OCI-LY3 (cell line): ENCODE data around the gene PLEKHM1.
"Not testable (repeated sequence)": the region's sequence is repeated elsewhere in the genome, so short reads cannot be mapped to it uniquely, and the experiment has no call there.

Source experiments
- CTCF ChIP-seq: fragments of 200-600, 300-600 bp; sonication (generic); IDR thresholded peaks from 2 replicates; pipeline ENCODE4 v1.5.1; 2014; ENCODE audit warnings: antibody characterized with exemption, low read length, low read depth
- EZH2phosphoT487 ChIP-seq: fragments of 200-600 bp; shearing (Covaris generic); IDR thresholded peaks from 2 replicates; pipeline ENCODE4 v1.6.1; 2018; ENCODE audit warnings: antibody characterized with exemption, mixed run types, low read depth

GRCh38 chr17:45469204-45469563, 21.3 kb downstream of the PLEKHM1 start:
- TF ChIP-seq CTCF, EZH2phosphoT487: not testable (repeated sequence)
